Sigmoid colon (tissue), 4 donors: ENCODE data around the gene OR2A42.
"Not testable (repeated sequence)": the region's sequence is repeated elsewhere in the genome, so short reads cannot be mapped to it uniquely, and the experiment has no call there.

Source experiments
- CTCF ChIP-seq, 4 experiments: fragments of 450-650 bp in 3 of 4; fragments of 200-600 bp in 1 of 4; IDR thresholded peaks; one replicate each; pipeline ENCODE4 v1.5.1; 2016 to 2019; ENCODE audit warnings: antibody characterized with exemption in 4 of 4, mild to moderate bottlenecking in 3 of 4, moderate library complexity in 2 of 4
- EP300 ChIP-seq, 4 donors: sonication (generic); formaldehyde crosslinking; IDR thresholded peaks; one replicate each; pipeline ENCODE4 v1.6.1; 2017; ENCODE audit warnings: antibody characterized with exemption in 4 of 4
- POLR2A ChIP-seq, 2 donors: fragments of 450-650 bp; IDR thresholded peaks; one replicate each; pipeline ENCODE4 v1.6.1; 2016; ENCODE audit warnings: antibody characterized with exemption in 2 of 2, mild to moderate bottlenecking in 2 of 2, moderate library complexity in 2 of 2
- POLR2AphosphoS5 ChIP-seq, 4 donors: sonication (generic); formaldehyde crosslinking; IDR thresholded peaks; one replicate each; pipeline ENCODE4 v1.6.1; 2017; ENCODE audit warnings: antibody characterized with exemption in 4 of 4

GRCh38 chr7:144239365-144239764 lies at the start of gene OR2A42:
- not testable (repeated sequence) for TF ChIP-seq CTCF, EP300, POLR2AphosphoS5, POLR2A (IDR thresholded peaks at IDR 0.05)
